Measurements from ENCODE around the gene LDLRAD3.

DNA sequence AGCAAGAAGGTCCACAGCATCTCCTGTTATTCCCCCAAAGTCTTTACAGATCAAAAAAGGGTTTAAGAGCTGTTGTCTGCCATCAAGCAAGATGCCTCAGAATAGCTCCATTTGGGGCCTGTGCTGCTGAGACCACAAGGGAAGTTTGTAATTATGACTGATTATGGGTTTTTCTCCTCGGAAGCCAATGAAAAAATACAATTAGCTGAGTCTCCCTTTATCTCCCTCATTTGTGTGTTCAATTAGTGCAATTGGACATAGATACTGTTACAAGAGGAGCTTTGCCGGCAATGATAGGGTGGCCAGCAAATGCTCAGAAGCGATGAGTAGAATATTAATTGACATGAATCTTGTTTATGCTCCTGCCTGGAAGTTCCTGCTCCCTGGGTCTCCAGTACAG, 261.7 kb downstream of the LDLRAD3 start:
- TF ChIP-seq EP300 (IDR thresholded peaks at IDR 0.05; ENCODE audit: borderline replicate concordance) (no peak), RAD21 (IDR thresholded peaks at IDR 0.05; ENCODE audit: low read depth) (no peak), TAF1 (IDR thresholded peaks at IDR 0.05; ENCODE audit: low read depth) (no peak), EGR1 (IDR thresholded peaks at IDR 0.05) (no peak), YY1 (IDR thresholded peaks at IDR 0.05; ENCODE audit: low read depth) (no peak), CREB1 (IDR thresholded peaks at IDR 0.05; ENCODE audit: low read depth) (no peak), NFIC (IDR thresholded peaks at IDR 0.05) (no peak), CEBPB (IDR thresholded peaks at IDR 0.05) (no peak), FOXM1 (IDR thresholded peaks at IDR 0.05; ENCODE audit: borderline replicate concordance, low read depth) (no peak), TEAD4 (IDR thresholded peaks at IDR 0.05) (no peak), TCF12 (IDR thresholded peaks at IDR 0.05; ENCODE audit: low read depth) (no peak)
- TF ChIP-seq, protein P1, sequence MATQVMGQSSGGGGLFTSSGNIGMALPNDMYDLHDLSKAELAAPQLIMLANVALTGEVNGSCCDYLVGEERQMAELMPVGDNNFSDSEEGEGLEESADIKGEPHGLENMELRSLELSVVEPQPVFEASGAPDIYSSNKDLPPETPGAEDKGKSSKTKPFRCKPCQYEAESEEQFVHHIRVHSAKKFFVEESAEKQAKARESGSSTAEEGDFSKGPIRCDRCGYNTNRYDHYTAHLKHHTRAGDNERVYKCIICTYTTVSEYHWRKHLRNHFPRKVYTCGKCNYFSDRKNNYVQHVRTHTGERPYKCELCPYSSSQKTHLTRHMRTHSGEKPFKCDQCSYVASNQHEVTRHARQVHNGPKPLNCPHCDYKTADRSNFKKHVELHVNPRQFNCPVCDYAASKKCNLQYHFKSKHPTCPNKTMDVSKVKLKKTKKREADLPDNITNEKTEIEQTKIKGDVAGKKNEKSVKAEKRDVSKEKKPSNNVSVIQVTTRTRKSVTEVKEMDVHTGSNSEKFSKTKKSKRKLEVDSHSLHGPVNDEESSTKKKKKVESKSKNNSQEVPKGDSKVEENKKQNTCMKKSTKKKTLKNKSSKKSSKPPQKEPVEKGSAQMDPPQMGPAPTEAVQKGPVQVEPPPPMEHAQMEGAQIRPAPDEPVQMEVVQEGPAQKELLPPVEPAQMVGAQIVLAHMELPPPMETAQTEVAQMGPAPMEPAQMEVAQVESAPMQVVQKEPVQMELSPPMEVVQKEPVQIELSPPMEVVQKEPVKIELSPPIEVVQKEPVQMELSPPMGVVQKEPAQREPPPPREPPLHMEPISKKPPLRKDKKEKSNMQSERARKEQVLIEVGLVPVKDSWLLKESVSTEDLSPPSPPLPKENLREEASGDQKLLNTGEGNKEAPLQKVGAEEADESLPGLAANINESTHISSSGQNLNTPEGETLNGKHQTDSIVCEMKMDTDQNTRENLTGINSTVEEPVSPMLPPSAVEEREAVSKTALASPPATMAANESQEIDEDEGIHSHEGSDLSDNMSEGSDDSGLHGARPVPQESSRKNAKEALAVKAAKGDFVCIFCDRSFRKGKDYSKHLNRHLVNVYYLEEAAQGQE (IDR thresholded peaks at IDR 0.05; ENCODE audit: low read depth) = no peak
- TF ChIP-seq, protein P2, sequence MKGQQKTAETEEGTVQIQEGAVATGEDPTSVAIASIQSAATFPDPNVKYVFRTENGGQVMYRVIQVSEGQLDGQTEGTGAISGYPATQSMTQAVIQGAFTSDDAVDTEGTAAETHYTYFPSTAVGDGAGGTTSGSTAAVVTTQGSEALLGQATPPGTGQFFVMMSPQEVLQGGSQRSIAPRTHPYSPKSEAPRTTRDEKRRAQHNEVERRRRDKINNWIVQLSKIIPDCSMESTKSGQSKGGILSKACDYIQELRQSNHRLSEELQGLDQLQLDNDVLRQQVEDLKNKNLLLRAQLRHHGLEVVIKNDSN (IDR thresholded peaks at IDR 0.05) = no peak
